Heart left ventricle (tissue), 13 donors: Measurements from ENCODE around the gene NCOR1.

Experiments used
- CTCF ChIP-seq, 12 donors: fragments of 200-600 bp; sonication (generic) in 4 of 12; IDR thresholded peaks; one replicate each; pipeline versions ENCODE4 v1.5.0 to v1.8.0; 2018 to 2022; ENCODE audit warnings: antibody characterized with exemption in 12 of 12, mild to moderate bottlenecking in 5 of 12
- POLR2A ChIP-seq, 2 donors: fragments of 450-650 bp; IDR thresholded peaks; one replicate each; pipeline ENCODE4 v1.6.1; 2017; ENCODE audit warnings: antibody characterized with exemption in 2 of 2, mild to moderate bottlenecking in 2 of 2, moderate library complexity in 2 of 2
- donor health status: ischemic (EF 13 %, LVEDD 7.1; RV severe dilation, severe dysfunction).
- donor health status: DM: no; HTN: yes; CAD: no.
- donor health status: DM: no; HTN: no; CAD: no.
- donor health status: ischemic (EF 25% LVEDD 6.9; RV normal size, moderate dysfunction).
- donor health status: ischemic (EF 25% LVEDD 5.7; RV mildly dilated, moderate dysfunction).
- donor health status: ischemic (EF 35%, LVEDD 5.7; RV mildly dilated, moderate dysfunction).
- donor health status: nonischemic (EF 11% LVEDD 7.7; RV severe dilation, severe dysfunction).
- donor health status: DM: yes; HTN: yes; CAD: no.
- donor health status: PGD.
- donor health status: ischemic (EF 29% LVEDD 5.4; RV normal size, mild dysfunction).
- donor health status: nonischemic (EF 23%, LVEDD 6.1; RV moderate dilation, normal function).

GRCh38 chr17:16123531-16123930, 91.8 kb downstream of the NCOR1 start:
- TF ChIP-seq CTCF (IDR thresholded peaks at IDR 0.05) (no peak), POLR2A (IDR thresholded peaks at IDR 0.05) (no peak)
